ENCODE measurements around the gene WIPI1. TPM values are rescaled to one million over a fixed set of nuclear protein-coding genes. Genes with fewer than 3 reads are reported as not detected.

WIPI1 gene
- total RNA-seq, 1 experiment from 2014 or later, result 29.3 TPM

GRCh38 chr17:68432086-68432864, 25.0 kb downstream of the WIPI1 start (continued):
- no peak for TF ChIP-seq ZNF232 (CRISPR knock-in tag; IDR thresholded peaks at IDR 0.05)
- TF ChIP-seq TEAD1 (CRISPR knock-in tag; IDR thresholded peaks at IDR 0.05), result no peak
- TF ChIP-seq ETV6 (CRISPR knock-in tag; IDR thresholded peaks at IDR 0.05), result no peak
- TF ChIP-seq MXD4 (CRISPR knock-in tag; IDR thresholded peaks at IDR 0.05; ENCODE audit: borderline replicate concordance), result no peak
- TF ChIP-seq SMAD3 (CRISPR knock-in tag; IDR thresholded peaks at IDR 0.05; ENCODE audit: borderline replicate concordance), result no peak
- no peak for TF ChIP-seq IRF2 (CRISPR knock-in tag; IDR thresholded peaks at IDR 0.05; ENCODE audit: borderline replicate concordance, low read depth)
- no peak for TF ChIP-seq MLX (CRISPR knock-in tag; IDR thresholded peaks at IDR 0.05)
- no peak for TF ChIP-seq ATF2 (CRISPR knock-in tag; IDR thresholded peaks at IDR 0.05; ENCODE audit: borderline replicate concordance, low read depth)
- TF ChIP-seq ZNF317 (CRISPR knock-in tag; IDR thresholded peaks at IDR 0.05; ENCODE audit: borderline replicate concordance, low read depth), result no peak
- TF ChIP-seq RELA (CRISPR knock-in tag; IDR thresholded peaks at IDR 0.05; ENCODE audit: borderline replicate concordance), result no peak
- no peak for TF ChIP-seq USF1 (CRISPR knock-in tag; IDR thresholded peaks at IDR 0.05)
- TF ChIP-seq NFE2L1 (CRISPR knock-in tag; IDR thresholded peaks at IDR 0.05), result no peak
- no peak for TF ChIP-seq FOXP1 (CRISPR knock-in tag; IDR thresholded peaks at IDR 0.05; ENCODE audit: borderline replicate concordance)
- TF ChIP-seq ARID4B (CRISPR knock-in tag; IDR thresholded peaks at IDR 0.05; ENCODE audit: borderline replicate concordance), result no peak
- no peak for TF ChIP-seq ATF3 (CRISPR knock-in tag; conservative IDR thresholded peaks at IDR 0.05)
- TF ChIP-seq ZNF263 (CRISPR knock-in tag; IDR thresholded peaks at IDR 0.05; ENCODE audit: low read depth), result no peak

- peak; percentile 42 for DNase-seq (ENCODE audit: low spot score)
- Mint-ChIP-seq H3K9me3 (no peaks in the 10 kb centered on the region), H3K27ac (0 out of 2 replicates have a peak overlapping the region, but pooled peaks have one; percentile 11), H3K36me3 (peaks cover 13% of the 10 kb centered on the region; the same call in 1 of the 2 replicates), H3K4me1 (peaks cover 4% of the 10 kb centered on the region), H3K27me3 (ENCODE audit: low read depth) (no peaks in the 10 kb centered on the region), H3K4me3 (no peak overlapping the region)
- POLR2A ChIA-PET, result no interaction called here
- peak; percentile 55 for ATAC-seq
- CTCF ChIA-PET, result interaction anchor here (0.7 to 3.4 kb wide), 16 partner anchors 9 to 374 kb away, joined by 3 to 18 read pairs (median 4); partner anchors contain the start of gene WIPI1
- TF ChIP-seq ERG (CRISPR knock-in tag; IDR thresholded peaks at IDR 0.05) (no peak), JUN (CRISPR knock-in tag; IDR thresholded peaks at IDR 0.05) (no peak), PRRX2 (CRISPR knock-in tag; IDR thresholded peaks at IDR 0.05) (no peak), TEAD4 (CRISPR knock-in tag; IDR thresholded peaks at IDR 0.05) (no peak), AR (CRISPR knock-in tag; IDR thresholded peaks at IDR 0.05) (no peak), FOXP1 (CRISPR knock-in tag; IDR thresholded peaks at IDR 0.05; ENCODE audit: borderline replicate concordance) (no peak), ZNF263 (CRISPR knock-in tag; IDR thresholded peaks at IDR 0.05; ENCODE audit: low read depth) (no peak), ATF2 (CRISPR knock-in tag; IDR thresholded peaks at IDR 0.05; ENCODE audit: borderline replicate concordance, low read depth) (no peak), ZBTB21 (CRISPR knock-in tag; IDR thresholded peaks at IDR 0.05; ENCODE audit: borderline replicate concordance) (no peak)
These were observed 25.6 kb downstream of the WIPI1 start for GRCh38 chr17:68431661-68432071.

Measured in WTC11 (cell line).